GM21528 (cell line): ENCODE results near the gene CAPZA2.
"Not testable (repeated sequence)": the region's sequence is repeated elsewhere in the genome, so short reads cannot be mapped to it uniquely, and the experiment has no call there.

Experiments
- ATAC-seq: cut with Tn5 transposase; IDR thresholded peaks from one replicate; pipeline ENCODE4 v1.9.1; 2021; ENCODE audit warnings: mild to moderate bottlenecking, moderate library complexity; ENCODE audit not compliant: unreplicated experiment, low FRiP score

CAPZA2 gene

DNA sequence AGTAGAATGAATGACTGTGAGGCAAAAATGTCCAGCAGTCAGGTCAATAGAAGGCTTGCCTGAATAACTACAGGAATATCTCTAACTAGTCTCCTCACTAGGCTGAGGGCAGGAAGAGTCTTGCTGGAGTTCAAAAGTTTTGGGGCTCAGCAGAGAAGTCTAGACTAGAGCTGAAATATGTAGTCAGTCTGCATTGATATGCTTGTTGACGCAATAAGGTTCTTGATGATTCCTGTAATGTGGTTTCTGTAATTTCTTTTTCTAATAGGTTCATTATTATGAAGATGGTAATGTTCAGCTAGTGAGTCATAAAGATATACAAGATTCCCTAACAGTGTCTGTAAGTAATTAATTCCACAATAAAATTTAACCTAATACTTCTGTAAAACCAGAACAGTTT, 49.4 kb downstream of the CAPZA2 start:
- no peak for ATAC-seq

- ATAC-seq, result no peak
Observed at GRCh38 chr7:116912269-116912909, 50.0 kb downstream of the CAPZA2 start.

GRCh38 chr7:116918704-116919103, 56.3 kb downstream of the CAPZA2 start:
- no peak for ATAC-seq

GRCh38 chr7:116920359-116920758, 58.0 kb downstream of the CAPZA2 start:
- ATAC-seq, result no peak

DNA sequence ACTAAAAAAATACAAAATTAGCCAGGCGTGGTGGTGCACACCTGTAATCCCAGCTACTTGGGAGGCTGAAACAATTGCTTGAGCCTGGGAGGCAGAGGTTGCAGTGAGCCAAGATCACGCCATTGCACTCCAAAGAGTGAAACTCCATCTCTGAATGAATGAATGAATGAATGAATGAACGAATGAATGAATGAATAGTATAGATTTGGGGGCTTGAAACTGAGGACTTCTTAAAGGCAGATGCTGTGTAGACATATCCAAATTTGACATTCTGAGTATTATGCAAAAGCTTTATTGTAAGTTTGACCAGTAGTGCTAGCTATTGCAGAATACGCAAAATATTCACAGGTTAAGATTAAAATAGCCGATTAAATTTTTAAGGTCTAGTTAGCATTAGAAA, 60.2 kb downstream of the CAPZA2 start:
- ATAC-seq, result no peak

DNA sequence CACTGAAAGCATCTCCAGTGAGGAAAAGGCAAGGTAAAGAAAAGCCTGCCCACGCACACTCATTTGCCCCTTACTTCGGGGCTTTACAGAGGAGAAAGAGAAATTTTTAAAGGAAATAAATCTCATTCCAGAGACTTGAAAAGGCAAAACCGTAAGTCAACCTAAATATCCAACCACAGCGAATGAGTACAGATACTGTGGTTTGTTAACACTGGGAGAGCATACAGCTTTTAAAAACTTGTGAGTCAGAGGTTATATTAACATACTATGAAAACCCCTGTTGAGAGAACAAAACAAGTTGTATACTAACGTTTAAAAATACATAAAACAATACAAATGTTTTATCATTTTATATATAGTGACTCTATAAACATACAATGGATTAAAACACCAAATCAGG, 62.4 kb downstream of the CAPZA2 start:
- ATAC-seq, result no peak

- no peak for ATAC-seq
Observed at GRCh38 chr7:116929021-116929420, 66.6 kb downstream of the CAPZA2 start.

GRCh38 chr7:116929914-116930913, 67.8 kb downstream of the CAPZA2 start:
- ATAC-seq, result peak; percentile 78

- ATAC-seq, result no peak
Observed at GRCh38 chr7:116932566-116932965, 70.2 kb downstream of the CAPZA2 start.

DNA sequence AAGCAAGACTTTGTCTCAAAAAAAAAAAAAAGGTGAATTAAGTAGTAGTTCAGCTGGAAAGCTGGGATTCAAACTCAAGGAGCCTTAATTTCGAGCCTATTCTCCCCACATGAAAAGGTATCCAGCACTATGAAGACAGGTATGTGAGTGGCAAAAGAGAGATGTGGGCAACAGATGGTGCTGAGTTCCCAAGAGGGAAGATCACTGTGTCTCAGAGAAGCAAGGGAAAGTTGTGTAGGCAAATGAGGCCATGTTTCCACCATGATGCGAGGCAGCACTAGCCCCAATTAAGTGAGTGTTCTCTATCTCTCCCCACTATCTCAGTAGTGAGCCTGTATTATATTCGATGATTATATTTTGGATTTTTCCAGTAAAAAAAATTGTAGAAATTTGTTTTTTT, 71.1 kb downstream of the CAPZA2 start:
- ATAC-seq, result no peak

- ATAC-seq, result no peak
Observed at GRCh38 chr7:116934580-116934979, 72.2 kb downstream of the CAPZA2 start.

DNA sequence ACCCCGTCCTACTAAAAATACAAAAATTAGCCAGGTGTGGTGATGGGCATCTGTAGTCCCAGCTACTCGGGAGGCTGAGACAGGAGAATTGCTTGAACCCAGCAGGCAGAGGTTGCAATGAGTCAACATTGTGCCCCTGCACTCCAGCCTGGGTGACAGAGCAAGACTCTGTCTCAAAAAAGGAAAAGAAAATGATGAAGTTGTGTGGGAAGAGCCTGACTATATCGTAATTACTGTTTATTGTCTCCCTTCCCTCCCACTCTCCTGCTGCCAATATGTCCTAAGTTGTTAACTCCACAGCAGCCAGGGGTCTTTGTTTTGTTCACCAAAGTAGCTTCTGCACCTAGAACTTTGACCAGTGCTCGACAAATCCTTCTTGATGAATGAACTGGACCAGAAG, 74.5 kb downstream of the CAPZA2 start:
- ATAC-seq, result not testable (repeated sequence)

DNA sequence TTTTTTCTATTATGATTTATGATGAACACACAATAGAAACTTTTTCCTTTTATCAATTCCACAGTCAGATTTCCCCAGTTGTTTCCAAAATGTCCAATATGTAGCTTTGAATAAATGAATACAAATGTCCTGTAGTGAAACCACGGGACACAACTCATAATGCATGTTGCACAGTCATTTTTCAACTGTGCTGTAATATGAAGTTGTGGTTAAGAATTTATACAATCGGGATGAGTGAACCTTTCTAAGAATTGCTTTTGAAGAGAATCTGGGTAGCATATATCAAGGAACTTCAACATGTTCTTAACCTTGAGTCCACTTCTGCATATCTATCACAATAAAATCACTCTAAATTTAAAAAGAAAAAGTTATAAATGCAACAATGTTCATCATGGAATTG, 76.3 kb downstream of the CAPZA2 start:
- no peak for ATAC-seq

- ATAC-seq, result no peak
Observed at GRCh38 chr7:116940689-116941370, 78.4 kb downstream of the CAPZA2 start.

DNA sequence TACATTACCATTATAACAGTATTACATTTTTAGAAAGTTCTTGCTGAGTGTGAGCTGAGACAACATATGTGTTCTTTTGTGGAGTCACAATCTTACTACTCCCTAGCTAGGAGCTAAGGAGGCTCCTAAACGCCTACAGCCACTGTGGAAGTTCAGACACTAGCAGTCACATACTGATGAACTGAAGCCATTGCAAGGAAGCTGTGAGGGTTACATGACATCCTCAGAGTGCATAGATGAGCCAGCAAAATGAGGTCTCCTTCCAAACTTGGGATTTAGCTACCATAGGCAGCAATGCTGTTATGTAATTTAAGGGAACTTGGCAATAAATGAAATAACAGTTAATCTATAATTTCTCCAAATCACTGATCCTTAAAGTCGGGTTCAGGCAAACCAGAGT, 80.1 kb downstream of the CAPZA2 start:
- no peak for ATAC-seq

DNA sequence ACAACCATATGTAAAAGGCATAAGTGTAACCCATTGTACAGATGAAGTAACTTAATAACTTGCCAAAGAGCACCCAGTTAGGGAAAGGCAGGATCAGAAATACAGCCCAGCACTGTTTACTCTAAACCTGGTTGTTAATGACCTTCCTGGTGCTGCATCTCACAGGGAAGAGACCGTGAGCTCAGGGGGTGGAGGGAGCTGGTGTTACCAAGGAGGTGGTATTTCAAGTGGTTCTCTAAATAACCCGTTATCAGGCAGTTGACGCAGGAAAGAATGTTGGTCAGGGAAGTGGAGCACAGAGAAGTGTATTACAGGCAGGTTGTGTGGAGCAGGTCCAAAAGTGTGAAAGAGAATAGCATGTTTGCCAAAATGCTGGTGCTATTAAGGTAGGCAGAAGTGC, 86.5 kb downstream of the CAPZA2 start:
- ATAC-seq, result no peak

- ATAC-seq, result no peak
Observed at GRCh38 chr7:116949941-116950801, 87.8 kb downstream of the CAPZA2 start.

- no peak for ATAC-seq
Observed at GRCh38 chr7:116950889-116951351, 88.5 kb downstream of the CAPZA2 start.

DNA sequence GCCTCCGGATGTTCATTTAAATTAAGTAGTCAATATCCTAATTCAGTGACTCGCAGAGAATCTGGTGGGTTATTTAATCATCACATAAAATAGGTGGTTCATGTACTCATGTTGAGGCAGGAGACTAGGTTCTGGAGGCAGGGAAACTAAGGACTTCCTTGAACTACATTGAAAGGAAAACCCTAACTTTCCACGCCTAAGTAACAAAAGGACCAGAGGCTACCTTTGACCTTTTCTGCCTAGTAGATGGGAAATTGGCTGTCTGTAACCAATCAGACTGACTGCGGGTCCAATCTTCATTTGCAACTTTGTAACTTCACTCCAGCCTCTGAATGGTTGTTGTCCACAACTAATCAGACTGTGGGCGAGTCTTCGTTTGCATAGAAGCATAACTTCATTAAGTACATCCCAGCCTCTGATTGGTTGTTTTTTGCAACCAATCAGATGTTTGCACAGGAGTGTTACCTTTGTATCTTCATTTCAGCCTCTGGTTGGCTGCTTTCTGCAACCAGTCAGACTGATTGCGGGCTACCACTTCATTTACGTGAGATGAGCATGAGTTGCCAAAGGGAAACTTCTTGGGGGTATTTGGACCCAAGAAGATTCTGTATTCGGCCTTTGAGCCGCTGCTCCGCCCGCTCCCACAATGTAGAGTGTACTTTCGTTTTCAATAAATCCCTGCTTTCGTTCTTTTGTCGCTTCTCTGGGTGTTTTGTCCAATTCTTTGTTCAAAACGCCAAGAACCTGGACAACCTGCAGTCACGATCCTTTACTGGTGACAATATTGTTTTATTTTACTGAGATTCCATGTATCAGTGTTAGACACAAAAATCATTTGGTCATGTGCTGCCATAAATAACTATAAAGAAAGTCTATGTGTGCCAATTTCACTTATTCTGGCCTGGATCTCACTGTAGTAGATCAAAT, 89.2 kb downstream of the CAPZA2 start:
- ATAC-seq, result no peak
